ENCODE results near the gene NUBPL.

Gene NUBPL, protein sequence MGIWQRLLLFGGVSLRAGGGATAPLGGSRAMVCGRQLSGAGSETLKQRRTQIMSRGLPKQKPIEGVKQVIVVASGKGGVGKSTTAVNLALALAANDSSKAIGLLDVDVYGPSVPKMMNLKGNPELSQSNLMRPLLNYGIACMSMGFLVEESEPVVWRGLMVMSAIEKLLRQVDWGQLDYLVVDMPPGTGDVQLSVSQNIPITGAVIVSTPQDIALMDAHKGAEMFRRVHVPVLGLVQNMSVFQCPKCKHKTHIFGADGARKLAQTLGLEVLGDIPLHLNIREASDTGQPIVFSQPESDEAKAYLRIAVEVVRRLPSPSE

DNA sequence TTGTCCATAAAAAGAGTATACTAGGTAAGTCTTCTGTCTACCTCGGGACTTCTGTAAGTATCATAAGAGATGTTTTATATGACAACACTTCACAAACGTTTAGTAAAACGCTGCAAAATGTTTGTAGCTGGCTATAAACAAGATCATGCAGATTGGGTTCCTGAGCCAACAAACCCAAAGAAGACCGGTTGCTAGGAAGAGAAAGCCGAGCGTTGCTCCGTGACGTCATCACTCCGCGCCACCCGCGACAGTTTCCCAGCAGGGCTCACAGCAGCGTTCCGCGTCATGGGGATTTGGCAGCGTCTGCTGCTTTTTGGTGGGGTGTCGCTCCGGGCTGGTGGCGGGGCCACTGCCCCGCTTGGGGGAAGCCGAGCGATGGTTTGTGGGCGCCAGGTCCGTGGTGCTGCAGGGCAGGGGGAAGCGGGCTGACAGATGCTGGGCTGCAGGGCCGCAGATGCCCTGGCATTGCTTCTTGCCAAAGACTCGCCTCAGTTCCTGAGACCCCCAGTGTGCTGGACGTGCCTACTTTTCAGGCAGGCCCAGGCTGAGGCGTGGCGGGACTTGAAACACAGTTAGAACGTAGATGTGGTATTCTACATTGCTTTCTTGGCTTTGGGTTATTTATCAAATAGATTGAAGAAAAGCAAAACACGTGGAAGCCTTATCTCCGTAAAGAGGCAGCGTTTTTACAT, at the start of gene NUBPL:
TSS of gene NUBPL (plus strand) at position 250 of the 692 bp plus-strand sequence. CDS start at position 286, 36 bp downstream.
- DNase-seq (ENCODE audit: extremely low spot score, insufficient read length, low read depth) (peak; percentile 91), FAIRE-seq (peak; percentile 97)

GRCh38 chr14:31527087-31527486, 34.1 kb upstream of the NUBPL start:
- DNase-seq (ENCODE audit: extremely low spot score, insufficient read length, low read depth) (no peak), FAIRE-seq (no peak)

DNA sequence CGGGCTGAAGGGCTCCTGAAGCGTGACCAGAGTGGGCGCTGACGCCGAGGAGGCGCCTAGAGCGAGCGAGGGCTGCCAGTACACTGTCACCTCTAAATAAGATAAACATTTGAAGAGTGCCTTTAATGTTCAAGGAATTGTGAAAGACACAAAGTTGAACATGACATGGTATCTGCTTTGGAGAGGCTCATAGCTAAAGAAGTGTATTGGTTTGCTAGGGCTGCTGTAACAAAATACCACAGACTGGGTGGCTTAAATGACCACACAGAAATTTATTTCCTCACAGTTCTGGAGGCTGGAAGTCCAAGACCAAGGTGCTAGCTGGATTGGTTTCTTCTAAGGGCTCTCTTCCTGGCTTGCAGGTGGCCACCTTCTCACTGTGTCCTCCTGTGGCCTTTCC, 33.7 kb upstream of the NUBPL start:
- DNase-seq (ENCODE audit: extremely low spot score, insufficient read length, low read depth) = no peak
- no peak for FAIRE-seq

GRCh38 chr14:31529053-31529452, 32.2 kb upstream of the NUBPL start:
- FAIRE-seq = no peak
- DNase-seq (ENCODE audit: extremely low spot score, insufficient read length, low read depth) = no peak

- FAIRE-seq (no peak), DNase-seq (ENCODE audit: extremely low spot score, insufficient read length, low read depth) (no peak)
These were observed 31.1 kb upstream of the NUBPL start for GRCh38 chr14:31530136-31530535.

GRCh38 chr14:31536201-31536960, 24.8 kb upstream of the NUBPL start:
- no peak for DNase-seq (ENCODE audit: extremely low spot score, insufficient read length, low read depth)
- no peak for FAIRE-seq

DNA sequence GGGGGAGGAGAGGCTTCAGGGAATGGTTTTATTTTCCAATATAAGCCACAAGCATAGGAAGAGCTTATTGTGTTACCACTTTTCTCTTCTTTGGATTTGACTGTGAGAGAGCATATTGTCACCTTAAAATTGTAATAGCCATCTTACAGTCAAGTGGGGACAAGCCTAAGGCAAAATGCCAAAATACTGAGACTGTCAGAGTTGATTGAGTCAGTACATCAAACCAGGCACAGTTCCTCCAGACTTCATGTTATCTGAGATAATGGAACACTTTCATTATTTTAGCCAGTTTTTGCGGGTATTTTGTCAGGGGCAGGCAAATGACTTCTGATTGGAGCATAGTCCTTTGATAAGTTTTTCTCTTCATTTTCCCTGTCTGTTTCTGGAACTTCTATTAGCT, 19.5 kb upstream of the NUBPL start:
- FAIRE-seq = no peak
- DNase-seq (ENCODE audit: extremely low spot score, insufficient read length, low read depth) = no peak

- FAIRE-seq = no peak
- DNase-seq (ENCODE audit: extremely low spot score, insufficient read length, low read depth) = no peak
These were observed 17.0 kb upstream of the NUBPL start for GRCh38 chr14:31543969-31544799.

- no peak for FAIRE-seq
- DNase-seq (ENCODE audit: extremely low spot score, insufficient read length, low read depth) = no peak
These were observed 16.4 kb upstream of the NUBPL start for GRCh38 chr14:31544816-31545215.

DNA sequence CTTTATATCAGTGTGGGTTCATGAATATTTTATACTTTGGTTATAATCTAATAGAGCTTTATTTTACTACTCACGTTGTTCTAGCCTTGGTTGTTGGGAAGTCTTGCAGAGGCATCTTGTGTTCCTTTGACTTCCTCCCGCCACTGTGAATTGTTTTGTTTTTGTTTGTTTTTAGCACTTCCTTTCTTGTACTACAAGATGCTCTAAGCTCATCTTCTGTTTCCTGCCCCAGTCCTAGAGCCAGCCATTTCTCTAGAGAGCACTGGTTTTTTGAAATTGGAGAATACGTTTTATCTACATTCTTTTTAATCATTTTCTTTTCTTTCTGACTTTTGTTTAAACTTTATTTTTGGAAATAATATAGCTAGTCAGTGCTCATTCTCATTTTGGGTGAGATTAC, 15.9 kb upstream of the NUBPL start:
- no peak for FAIRE-seq
- no peak for DNase-seq (ENCODE audit: extremely low spot score, insufficient read length, low read depth)

GRCh38 chr14:31549817-31550216, 11.4 kb upstream of the NUBPL start:
- no peak for DNase-seq (ENCODE audit: extremely low spot score, insufficient read length, low read depth)
- FAIRE-seq = no peak

DNA sequence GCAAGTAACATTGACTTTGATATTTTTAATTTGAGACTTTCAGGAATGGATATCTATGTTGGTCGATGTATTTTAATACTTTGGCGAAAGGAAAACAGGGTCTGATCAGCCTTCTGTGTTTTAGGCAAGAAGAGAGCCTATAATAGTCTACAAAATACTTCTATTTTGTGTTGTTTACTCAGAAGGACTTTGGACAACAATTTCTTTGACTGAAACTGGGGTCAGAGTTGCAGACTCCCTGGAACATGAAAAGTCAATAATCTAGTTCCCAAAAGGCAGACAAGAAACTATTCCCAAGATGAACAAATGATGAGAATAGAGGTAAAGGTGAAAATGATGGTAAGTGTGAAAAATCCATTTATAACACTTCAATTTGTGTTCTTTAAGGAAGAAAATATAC, 10.6 kb upstream of the NUBPL start:
- FAIRE-seq (no peak), DNase-seq (ENCODE audit: extremely low spot score, insufficient read length, low read depth) (no peak)

DNA sequence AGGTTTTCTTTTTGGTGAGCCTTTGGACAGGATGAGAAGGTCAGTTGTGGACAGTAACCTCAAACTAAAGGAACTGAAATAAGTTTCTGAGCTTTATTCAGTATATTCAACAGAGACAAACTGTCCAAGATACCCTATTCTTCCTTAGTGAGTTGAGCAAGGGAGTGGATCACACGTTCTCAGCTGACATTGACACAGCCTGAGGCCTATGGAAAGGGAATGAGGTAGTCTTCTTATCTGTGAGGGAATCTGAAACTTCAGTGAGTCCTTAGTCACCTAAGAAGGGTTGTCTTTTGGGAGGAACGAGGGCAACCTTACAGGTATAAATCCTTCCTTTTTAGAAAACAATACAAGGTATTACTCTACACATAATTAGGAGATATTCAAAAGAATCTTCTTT, 5.0 kb upstream of the NUBPL start:
- no peak for FAIRE-seq
- no peak for DNase-seq (ENCODE audit: extremely low spot score, insufficient read length, low read depth)

- no peak for DNase-seq (ENCODE audit: extremely low spot score, insufficient read length, low read depth)
- FAIRE-seq = no peak
These were observed 1.3 kb upstream of the NUBPL start for GRCh38 chr14:31559939-31560338.

- peak; percentile 1 for DNase-seq (ENCODE audit: extremely low spot score, insufficient read length, low read depth)
- no peak for FAIRE-seq
These were observed 447 bp upstream of the NUBPL start for GRCh38 chr14:31560759-31561154.

DNA sequence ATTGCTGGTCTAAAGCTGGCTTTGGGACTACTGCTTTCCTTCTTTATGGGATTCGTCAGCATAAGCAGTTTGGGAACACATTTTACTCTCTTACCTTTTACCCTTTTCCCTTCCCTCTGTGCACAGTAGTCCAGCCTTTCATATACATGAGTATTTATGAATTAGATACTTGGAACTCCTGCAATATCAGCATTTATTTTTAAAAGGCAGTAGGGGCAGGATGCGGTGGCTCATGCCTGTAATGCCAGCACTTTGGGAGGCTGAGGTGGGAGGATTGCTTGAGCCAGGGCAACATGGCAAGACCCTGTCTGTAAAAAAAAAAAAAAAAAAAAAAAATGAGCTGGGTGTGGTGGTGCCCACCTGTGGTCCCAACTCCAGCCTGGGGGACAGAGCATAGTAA, 3.0 kb downstream of the NUBPL start:
- no peak for FAIRE-seq

GRCh38 chr14:31566456-31566855, 5.3 kb downstream of the NUBPL start:
- FAIRE-seq (no peak), DNase-seq (ENCODE audit: extremely low spot score, insufficient read length, low read depth) (no peak)

More for the DNA sequence above, 3.0 kb downstream of the NUBPL start:
- DNase-seq (ENCODE audit: extremely low spot score, insufficient read length, low read depth) = no peak

DNA sequence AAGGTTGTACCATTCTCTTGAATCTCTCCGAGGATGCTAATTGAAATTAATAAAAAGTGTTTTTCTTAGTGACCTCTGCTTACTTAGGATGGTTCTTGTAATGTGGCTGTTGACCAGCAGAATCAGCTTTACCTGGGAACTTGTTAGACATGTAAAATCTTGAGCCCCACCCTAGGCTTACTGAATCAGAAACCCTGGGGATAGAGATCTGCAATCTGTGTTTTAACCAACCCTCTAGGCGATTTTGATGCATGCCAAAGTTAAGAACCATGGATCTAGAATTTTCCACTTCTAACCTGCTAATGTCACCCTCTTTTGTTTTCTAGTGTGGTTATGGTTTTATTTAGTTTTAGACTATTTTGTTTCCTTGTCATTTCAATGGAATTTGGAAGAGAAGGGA, 6.5 kb downstream of the NUBPL start:
- DNase-seq (ENCODE audit: extremely low spot score, insufficient read length, low read depth) (no peak), FAIRE-seq (no peak)

GRCh38 chr14:31568161-31568560, 7.0 kb downstream of the NUBPL start:
- FAIRE-seq = no peak

DNA sequence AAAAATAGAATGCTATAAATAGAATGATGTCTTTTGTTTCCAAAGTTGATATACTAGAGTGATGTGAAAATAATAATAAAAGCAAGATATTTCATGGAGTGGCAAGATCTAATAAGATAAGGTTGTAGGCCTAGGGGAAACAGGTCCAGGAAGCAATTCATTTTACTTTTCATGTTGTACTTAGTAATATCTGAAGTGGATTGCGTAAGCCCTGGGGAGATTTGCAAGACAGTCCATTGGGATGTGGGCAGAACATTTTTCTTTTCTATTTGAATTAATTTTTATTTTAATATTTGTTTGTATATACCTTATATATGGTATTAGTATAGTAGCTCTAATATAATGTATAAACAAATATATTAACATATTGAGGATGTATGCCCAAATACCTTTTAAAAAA, 7.5 kb downstream of the NUBPL start:
- FAIRE-seq (no peak), DNase-seq (ENCODE audit: extremely low spot score, insufficient read length, low read depth) (no peak)

More at GRCh38 chr14:31568161-31568560, 7.0 kb downstream of the NUBPL start:
- no peak for DNase-seq (ENCODE audit: extremely low spot score, insufficient read length, low read depth)
